GM21526 (cell line): Measurements from ENCODE around the gene TMEM131.
"Not testable (repeated sequence)": the region's sequence is repeated elsewhere in the genome, so short reads cannot be mapped to it uniquely, and the experiment has no call there.

Source experiments
- ATAC-seq: cut with Tn5 transposase; IDR thresholded peaks from one replicate; pipeline ENCODE4 v1.9.1; 2021; ENCODE audit warnings: moderate library complexity; ENCODE audit not compliant: unreplicated experiment, low FRiP score

TMEM131 gene

DNA sequence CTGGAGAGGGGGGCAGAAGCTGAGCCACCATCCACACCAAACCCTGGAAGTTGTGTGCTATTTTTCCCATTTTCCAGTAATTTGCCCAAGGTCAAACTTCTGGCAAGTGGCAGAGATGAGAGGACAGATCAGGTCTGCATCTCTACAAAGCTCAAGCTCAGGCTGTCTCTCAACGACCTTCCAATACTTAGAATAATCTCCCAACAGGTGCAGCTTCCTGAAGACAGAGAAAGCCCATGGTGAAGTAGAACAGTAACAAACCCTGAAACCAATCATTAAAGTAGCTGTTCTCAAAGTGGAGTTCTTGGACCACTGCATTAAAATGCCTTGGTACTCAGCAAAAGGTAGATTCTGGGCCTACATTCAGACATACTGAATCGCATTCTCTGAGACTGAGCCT, 37.6 kb downstream of the TMEM131 start:
- ATAC-seq = no peak

DNA sequence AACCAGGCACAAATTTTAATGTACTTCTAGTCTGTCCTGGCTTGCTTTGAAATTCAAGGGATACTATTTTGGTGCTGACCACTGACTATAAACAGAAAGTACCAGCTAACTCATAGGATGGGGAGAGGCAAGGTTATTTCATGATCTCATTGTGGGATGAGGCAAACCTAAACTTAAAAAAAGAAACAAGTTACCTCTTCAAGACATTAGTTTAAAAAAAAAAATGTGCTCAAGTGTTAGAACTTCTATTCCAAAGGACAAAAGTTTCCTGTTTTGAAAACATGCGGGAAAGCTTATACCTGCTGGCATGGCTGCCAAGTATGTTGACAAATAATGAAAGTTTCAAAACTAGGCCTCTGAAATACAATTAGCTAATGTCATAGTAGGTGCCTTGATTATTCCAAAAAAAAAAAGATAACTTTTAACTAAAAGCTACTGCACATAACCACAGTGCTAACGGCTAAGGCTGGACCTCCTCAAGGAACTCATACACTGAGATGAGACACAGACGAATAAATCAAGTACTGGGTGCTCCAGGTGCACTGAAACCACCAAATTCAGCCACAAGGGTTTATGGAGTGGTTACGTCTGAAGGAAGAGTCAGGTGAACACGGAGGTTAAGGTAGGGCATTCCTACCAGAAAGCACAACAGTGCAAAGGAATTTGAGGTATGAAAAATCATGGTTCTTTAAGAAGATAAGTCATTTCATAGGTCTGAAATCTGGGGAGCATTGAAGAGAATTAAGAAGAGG, 38.1 kb downstream of the TMEM131 start:
- ATAC-seq = no peak

DNA sequence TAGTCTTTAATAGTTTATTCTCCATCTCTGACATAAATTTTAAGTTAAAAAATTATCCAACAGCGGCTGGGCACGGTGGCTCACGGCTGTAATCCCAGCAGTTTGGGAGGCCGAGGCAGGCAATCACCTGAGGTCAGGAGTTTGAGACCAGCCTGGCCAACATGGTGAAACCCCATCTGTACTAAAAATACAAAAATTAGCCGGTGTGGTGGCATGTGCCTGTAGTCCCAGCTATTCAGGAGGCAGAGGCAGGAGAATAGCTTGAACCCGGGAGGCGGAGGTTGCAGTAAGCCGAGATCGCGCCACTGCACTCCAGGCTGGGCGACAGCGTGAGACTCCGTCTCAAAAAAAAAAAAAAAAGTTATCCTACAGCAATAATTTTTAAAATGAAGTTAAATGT, 39.0 kb downstream of the TMEM131 start:
- not testable (repeated sequence) for ATAC-seq

DNA sequence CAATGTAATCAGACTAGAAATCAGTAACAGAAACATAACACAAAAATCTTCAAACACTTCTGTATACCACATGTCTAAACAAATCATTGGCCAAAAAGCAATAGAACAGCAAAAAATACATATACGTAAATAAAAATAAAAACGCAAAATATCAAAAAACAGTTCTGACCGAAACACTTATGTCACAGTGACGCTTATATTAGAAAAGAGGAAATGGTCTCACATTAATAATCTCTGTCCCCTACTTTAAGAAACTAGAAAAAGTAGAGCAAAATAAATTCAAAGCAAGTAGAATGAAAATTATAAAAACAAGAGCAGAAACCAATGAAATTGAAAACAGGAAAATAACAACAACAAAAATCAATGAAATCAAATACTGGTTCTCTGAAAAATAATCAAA, 41.9 kb downstream of the TMEM131 start:
- no peak for ATAC-seq

DNA sequence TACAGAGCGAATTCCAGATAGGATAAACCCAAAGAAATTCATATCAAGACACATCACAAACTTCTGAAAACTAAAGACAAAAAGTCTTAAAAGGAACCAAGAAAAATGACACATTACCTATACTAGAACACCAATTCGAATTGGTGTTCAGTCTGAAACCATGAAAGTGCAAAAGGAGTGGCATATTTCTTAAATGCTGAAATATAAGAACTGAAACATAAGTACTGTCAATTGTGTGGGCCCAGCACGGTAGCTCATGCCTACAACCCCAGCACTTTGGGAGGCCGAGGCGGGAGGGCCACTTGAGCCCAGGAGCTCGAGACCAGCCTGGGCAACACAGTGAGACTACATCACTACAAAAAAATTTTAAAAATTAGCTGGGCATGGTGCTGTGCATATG, 43.4 kb downstream of the TMEM131 start:
- ATAC-seq = no peak

DNA sequence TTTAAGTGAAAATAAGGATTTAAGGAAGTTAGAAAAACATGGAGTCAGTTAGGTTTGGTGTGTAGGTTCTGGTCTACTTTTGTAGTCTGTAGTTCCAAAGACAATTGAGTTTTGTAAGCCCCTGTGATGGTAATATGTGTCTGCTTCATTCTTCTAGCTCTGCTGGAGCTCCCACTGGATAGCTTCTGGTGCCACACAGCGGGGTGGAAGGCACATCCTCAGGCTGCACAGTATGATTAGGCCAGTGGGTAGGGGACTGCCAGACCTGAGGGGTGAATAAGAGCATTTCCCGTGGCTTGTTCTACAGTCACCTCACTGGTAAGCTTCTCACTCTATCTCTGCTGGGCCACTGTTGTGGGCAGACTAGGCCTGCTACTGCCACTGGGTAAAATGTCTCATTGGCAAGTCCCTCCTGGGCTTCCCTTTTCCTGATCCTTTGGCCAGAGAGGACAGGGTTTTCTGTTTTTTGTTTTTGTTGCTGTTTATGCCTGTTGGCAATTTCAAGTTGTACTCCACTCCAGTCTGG, 44.5 kb downstream of the TMEM131 start:
- ATAC-seq = no peak

DNA sequence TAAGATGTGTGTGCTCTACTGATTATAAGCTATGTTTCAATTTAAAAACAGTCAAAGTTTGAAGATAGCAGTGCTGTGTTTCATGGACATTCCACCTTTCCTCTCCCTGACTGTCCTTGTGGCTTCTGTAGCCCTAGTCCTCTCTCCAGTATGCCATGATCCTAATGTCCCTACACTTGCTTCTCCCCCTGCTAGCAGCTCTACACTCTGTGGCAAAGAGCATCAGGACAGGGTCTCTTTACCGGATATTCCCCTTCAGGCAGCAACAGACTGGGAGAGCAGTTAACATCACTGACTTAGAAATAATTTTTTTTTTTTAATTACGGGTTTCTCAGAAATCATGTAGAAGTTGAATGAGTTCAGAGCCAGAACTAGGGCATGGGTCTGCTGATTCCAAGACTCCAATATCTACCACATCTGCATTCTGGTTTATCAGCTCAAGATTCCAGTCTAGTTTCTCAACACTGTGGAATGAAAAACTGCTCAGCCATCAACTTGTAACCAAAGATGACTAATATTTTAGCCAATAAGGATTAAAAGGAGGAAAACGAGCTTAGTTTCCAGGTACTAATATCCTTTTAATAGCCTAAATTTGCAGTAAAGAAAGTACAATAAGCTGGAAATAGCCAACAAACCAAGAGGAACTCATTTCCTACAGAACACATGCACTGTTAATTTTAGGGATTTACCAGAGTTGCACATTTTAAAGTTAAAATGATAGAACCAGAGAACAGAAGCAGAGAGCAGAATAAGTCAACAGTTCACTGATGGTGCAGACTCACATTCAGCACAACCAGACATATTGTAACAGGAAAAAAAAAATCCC, 45.2 kb downstream of the TMEM131 start:
- ATAC-seq = no peak

DNA sequence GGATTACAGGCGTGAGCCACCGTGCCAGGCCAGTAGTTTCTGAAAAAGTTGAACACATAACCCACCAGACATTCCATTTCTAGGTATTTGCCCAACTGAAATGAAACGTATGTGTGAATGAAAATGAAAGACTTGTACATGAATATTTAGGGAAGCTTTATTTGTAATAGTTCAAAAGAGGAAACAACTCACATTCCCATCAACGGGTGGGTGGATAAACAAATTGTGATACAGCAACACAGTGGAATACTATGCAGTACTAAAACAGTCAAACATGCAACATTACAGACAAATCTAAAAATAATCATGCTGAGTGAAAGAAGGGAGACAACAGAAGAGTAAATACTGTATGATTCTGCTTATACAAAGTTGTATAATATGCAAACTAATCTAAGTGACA, 46.8 kb downstream of the TMEM131 start:
- ATAC-seq = no peak

DNA sequence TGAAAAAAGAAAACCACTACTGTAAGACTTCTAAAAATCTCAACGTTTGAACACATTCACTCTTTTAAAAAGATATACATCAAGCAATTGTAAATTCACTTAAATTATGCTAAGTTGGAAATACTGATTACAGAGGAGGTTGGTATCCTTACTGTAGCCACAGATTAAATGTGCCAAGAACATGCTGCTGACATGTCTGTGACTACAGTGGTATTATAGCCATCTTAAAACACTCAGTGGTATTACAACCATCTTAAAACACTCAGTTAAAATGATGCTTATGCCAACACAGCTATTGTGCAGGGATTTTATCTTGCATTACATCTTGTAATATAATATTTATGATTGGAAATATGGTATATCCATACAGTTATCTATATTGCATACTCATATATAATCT, 50.0 kb downstream of the TMEM131 start:
- ATAC-seq = no peak

DNA sequence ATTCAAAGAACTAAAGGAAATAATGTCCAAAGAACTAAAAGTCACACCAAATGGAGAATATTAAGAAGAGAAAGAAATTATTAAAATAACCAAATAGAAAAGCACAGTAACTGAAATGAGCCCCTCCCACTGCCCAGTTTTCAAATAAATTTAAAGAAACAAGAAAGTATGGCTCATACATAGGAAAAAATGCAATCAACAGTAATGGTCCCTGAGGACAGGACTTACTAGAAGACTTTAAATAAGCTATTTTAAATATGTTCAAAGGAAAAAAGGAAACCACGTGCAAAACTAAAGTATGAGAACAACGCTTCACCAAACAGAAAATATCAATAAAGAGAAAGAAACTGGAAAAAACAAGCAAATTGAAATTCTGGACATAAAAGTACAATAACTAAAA, 58.9 kb downstream of the TMEM131 start:
- no peak for ATAC-seq

DNA sequence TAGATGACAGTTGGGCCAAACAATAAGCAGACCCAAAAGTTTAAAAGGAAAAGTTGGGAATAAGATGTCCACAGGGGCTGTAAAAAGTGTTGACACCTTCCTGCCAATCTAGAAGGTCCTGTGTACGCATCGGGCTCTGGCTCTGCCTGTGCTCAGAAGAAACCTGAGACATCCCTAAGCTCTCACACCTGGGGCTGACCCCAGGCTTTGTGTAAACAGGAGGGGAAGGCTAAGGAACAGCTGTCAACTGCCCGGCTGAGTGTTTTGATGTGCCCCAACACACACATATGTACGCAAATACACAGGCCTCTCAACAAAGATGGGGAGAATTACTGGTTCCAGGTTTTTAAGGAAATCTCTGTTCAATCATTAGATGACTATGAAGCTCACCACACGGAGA, 59.5 kb downstream of the TMEM131 start:
- ATAC-seq = peak; percentile 63

DNA sequence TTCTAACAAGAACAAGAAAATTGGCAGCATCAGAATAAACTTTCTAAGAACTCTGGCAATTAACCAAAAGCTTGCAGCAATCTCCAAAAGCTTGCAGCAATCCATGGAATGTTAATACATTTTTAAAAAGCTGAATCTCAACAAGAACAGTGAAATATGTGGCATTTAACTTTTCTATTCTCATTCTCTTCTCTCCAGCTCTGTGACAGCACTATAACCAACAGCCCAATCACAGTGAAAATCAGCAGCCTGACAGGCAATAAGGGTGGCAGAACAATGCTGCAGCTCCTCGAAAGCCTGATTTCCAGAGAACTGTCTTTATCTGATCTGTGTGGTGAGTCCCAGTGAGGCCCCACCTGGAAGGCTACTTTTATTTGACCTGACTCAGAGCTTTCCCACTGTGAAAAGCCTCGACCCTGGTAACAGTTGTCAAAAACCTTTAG, 60.0 kb downstream of the TMEM131 start:
- no peak for ATAC-seq

DNA sequence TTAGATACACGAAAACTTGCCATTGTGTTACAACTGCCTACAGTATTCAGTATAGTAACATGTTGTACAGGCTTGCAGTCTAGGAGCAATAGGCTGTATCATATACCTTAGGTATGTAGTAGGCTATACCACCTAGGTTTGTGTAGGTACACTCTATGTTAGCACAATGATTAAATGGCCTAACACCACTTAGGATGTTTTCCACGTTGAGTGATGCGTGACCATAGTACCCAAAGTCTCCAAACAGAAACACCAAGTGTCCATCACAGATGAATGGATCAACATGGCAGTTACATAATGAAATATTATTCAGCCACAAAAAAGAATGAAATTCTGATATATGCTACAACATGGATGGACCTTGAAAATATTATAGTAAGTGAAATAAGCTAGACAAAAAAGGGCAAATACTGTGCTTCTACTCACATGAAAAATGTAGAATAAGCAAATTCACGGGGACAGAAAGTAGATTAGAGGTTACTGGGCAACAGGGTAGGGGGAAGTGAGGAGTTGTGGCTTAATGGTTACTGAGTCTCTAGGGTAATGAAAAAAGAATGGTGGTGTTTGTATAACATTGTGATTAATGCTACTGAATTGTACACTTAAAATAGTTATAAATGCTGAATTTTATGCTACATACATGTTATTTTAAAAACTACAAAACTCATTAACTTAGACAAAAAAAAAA, 62.6 kb downstream of the TMEM131 start:
- ATAC-seq = peak; percentile 44

DNA sequence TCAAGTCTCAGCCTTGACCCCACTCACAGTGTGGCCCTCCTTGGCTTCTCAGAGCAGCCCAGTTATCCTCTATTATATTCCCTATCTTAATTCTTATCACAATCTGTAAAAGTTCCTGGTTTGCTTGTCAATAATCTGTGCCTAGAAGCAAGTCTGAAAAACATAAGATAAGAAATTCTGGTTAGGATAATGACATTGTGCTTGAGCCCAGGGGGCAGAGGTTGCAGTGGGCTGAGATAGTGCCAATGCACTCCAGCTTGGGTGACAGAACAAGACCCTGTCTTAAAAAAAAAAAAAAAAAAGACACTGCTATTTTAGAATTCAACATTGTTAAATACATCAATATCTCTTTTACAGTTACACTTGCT, 63.9 kb downstream of the TMEM131 start:
- no peak for ATAC-seq

DNA sequence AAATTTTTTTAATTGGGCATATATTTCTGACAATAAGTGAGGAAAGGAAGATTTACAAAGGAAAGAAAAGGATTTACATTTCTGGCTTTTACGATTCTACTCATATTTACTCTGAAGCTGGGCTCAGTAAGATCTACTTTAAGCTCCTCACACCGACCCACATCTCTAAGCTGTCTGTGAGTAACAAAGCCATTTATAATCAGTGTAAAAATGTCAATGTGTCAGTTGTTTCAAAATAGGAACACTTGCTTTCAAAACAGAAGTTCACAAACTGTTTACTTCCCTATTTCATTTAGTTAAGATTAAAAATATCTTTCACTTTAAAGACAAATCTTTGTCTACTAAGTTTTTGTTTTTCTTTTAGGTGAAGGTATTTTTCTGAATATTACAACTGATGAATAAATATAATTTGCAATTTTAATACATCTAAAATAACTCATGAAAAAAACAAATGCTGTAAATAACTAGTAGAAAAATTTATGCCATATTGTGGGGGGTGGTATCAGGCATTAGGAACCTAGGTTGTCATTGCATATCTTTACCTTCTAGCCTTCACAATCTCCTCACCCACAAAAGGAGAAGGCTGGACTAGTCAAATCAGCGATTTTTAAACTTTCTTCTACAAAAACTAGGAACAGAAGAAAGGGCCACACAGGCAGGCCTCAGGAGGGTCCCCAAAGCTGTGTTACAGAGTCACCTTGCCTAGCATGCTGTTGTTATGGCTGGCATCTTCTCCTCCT, 64.5 kb downstream of the TMEM131 start:
- ATAC-seq = no peak

DNA sequence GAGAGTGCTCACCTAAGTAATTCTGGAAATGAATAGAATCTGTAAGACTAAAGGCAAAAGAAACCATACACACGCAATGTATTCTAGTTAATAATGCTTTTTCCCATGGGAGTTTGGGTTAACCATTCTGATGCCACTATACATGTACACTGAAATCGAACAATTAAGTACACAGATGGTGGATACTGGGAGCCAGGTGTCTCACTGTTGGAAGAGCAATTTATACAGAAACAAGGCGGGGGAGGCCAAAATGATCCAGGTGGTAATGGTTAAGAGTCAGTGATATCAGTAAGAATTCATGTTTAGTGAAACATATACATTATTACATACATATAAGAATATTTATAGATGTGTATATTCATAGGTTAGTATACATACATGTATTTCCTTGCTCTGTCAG, 67.2 kb downstream of the TMEM131 start:
- ATAC-seq = no peak

DNA sequence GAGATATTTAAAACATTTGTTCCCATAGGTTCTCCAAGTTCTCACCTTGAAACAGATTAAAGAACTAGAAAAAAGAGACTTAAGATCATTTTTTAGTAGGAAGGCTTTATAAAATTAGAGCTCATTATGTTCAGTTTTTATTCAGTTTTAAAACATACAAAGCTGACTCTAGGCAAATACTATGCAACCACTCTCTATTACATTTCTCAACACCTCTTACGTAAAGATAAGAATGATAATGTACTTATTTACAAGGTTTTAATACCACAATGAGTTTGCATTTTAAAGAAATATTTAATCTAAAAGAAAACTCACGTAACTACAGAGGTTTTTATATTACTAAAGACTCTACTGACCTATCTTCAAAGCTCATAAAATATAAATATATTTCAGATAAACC, 68.8 kb downstream of the TMEM131 start:
- no peak for ATAC-seq

DNA sequence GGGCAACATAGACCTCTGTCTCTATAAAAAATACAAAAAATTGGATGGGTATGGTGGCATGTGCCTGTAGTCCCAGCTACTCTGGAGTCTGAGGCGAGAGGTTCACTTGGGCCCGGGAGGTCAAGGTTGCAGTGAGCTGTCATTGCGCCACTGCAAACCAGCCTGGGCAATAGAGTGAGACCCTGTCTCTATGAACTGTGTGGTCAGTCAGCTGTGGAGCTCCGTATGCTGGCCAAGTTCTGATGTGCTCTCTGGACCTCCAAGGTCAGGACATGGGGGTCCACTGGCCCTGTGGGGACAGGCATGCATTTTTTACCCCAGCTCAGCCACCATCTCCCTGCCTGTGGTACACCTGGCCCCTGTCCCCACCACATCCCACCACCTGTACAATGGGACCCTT, 71.6 kb downstream of the TMEM131 start:
- no peak for ATAC-seq

DNA sequence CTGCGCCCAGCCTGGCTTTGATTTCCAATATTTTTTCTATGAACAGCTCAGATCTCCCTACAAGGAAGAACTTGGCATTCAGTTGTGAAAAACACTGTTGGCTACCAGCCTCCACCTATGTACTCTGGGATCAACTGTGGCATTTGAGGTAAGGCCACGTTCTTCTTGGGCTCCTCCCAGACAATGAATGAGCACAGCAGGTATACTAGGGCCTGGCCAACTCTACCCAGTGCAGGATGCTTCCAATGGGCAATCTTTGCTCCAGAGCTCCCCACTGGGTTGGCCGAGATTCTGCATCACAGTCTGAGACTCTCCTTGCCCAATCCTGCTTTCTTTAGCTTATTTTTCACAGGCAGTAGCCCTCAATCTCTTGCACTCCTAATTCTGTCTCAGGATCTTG, 75.9 kb downstream of the TMEM131 start:
- ATAC-seq = no peak

DNA sequence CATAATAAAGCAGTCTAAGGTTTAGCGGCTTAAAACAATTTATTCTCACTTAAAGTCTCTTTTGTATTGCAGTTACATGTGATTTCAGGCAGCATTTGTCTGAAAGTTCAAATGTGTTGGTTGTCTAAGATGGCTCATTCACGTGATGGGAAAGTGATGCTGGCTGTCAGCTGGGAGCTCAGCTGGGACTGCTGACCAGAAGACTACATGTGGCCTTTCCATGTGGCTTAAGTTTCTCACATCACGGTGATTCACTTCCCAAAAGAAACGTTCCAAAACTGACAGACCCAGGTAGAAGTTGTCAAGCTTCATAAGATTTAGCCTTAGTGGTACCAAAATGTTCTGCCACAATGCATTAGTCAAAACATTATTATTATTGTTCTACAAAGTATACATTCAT, 76.9 kb downstream of the TMEM131 start:
- ATAC-seq = no peak

DNA sequence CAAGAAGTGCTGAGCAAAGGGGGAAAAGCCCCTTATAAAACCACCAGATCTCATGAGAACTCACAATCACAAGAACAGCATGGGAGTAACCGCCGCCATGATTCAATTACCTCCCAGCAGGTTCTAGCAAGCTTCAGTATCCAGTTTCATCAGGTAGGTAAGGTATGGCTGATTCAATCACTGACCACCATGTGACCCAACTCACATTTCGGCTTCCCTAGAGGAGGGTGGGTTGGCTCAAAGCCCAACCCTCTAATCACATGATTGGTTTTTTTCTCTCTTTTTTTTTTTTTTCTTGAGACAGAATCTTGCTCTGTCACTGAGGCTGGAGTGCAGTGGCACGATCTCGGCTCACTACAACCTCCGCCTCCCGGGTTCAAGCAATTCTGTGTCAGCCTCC, 78.1 kb downstream of the TMEM131 start:
- not testable (repeated sequence) for ATAC-seq
